Measurements from ENCODE around the gene TMEM175.

TMEM175 gene

GRCh38 chr4:950136-951020 lies 18.1 kb downstream of the TMEM175 start:
- Histone ChIP-seq H3K4me1 (ENCODE audit: control insufficient read depth, low read depth, low read length) (no peaks in the 10 kb centered on the region), H3K9me3 (ENCODE audit: control insufficient read depth, low read depth, low read length) (no peaks in the 10 kb centered on the region), H3K4me3 (ENCODE audit: low read length) (no peak overlapping the region), H3K36me3 (ENCODE audit: control insufficient read depth, low read depth, low read length) (no peaks in the 10 kb centered on the region), H3K27ac (ENCODE audit: low read length) (no peak overlapping the region), H3K27me3 (ENCODE audit: control insufficient read depth, insufficient read depth, low read length) (peaks cover 1% of the 10 kb centered on the region), H3K9ac (ENCODE audit: low read length) (no peak overlapping the region)

- H3K4me3 ChIP-seq (ENCODE audit: low read length): no peak overlapping the region
- H3K4me1 ChIP-seq (ENCODE audit: control insufficient read depth, low read depth, low read length): no peaks in the 10 kb centered on the region
- H3K27me3 ChIP-seq (ENCODE audit: control insufficient read depth, insufficient read depth, low read length): no peaks in the 10 kb centered on the region
- no peaks in the 10 kb centered on the region for H3K36me3 ChIP-seq (ENCODE audit: control insufficient read depth, low read depth, low read length)
- H3K27ac ChIP-seq (ENCODE audit: low read length): no peak overlapping the region
- H3K9ac ChIP-seq (ENCODE audit: low read length): no peak overlapping the region
- H3K9me3 ChIP-seq (ENCODE audit: control insufficient read depth, low read depth, low read length): no peaks in the 10 kb centered on the region
These were observed 18.9 kb downstream of the TMEM175 start for GRCh38 chr4:951186-951585.

- H3K9me3 ChIP-seq (ENCODE audit: control insufficient read depth, low read depth, low read length): no peaks in the 10 kb centered on the region
- H3K36me3 ChIP-seq (ENCODE audit: control insufficient read depth, low read depth, low read length): no peaks in the 10 kb centered on the region
- H3K27me3 ChIP-seq (ENCODE audit: control insufficient read depth, insufficient read depth, low read length): no peaks in the 10 kb centered on the region
- no peak overlapping the region for H3K9ac ChIP-seq (ENCODE audit: low read length)
- no peak overlapping the region for H3K27ac ChIP-seq (ENCODE audit: low read length)
- no peaks in the 10 kb centered on the region for H3K4me1 ChIP-seq (ENCODE audit: control insufficient read depth, low read depth, low read length)
- no peak overlapping the region for H3K4me3 ChIP-seq (ENCODE audit: low read length)
These were observed 19.6 kb downstream of the TMEM175 start for GRCh38 chr4:951594-952468.

- no peaks in the 10 kb centered on the region for H3K9me3 ChIP-seq (ENCODE audit: control insufficient read depth, low read depth, low read length)
- H3K27me3 ChIP-seq (ENCODE audit: control insufficient read depth, insufficient read depth, low read length): no peaks in the 10 kb centered on the region
- no peak overlapping the region for H3K27ac ChIP-seq (ENCODE audit: low read length)
- H3K4me3 ChIP-seq (ENCODE audit: low read length): no peak overlapping the region
- no peak overlapping the region for H3K9ac ChIP-seq (ENCODE audit: low read length)
- no peaks in the 10 kb centered on the region for H3K36me3 ChIP-seq (ENCODE audit: control insufficient read depth, low read depth, low read length)
- H3K4me1 ChIP-seq (ENCODE audit: control insufficient read depth, low read depth, low read length): no peaks in the 10 kb centered on the region
These were observed 20.8 kb downstream of the TMEM175 start for GRCh38 chr4:952881-953573.

- Histone ChIP-seq H3K9me3 (ENCODE audit: control insufficient read depth, low read depth, low read length) (no peaks in the 10 kb centered on the region), H3K27ac (ENCODE audit: low read length) (no peak overlapping the region), H3K4me3 (ENCODE audit: low read length) (no peak overlapping the region), H3K36me3 (ENCODE audit: control insufficient read depth, low read depth, low read length) (no peaks in the 10 kb centered on the region), H3K4me1 (ENCODE audit: control insufficient read depth, low read depth, low read length) (no peaks in the 10 kb centered on the region), H3K9ac (ENCODE audit: low read length) (no peak overlapping the region), H3K27me3 (ENCODE audit: control insufficient read depth, insufficient read depth, low read length) (no peaks in the 10 kb centered on the region)
These were observed 21.3 kb downstream of the TMEM175 start for GRCh38 chr4:953574-953915.

- Histone ChIP-seq H3K27me3 (ENCODE audit: control insufficient read depth, insufficient read depth, low read length) (no peaks in the 10 kb centered on the region), H3K27ac (ENCODE audit: low read length) (no peak overlapping the region)
These were observed 22.2 kb downstream of the TMEM175 start for GRCh38 chr4:954211-955020.

GRCh38 chr4:955161-955921 lies 23.1 kb downstream of the TMEM175 start:
- Histone ChIP-seq H3K9ac (ENCODE audit: low read length) (no peak overlapping the region), H3K36me3 (ENCODE audit: control insufficient read depth, low read depth, low read length) (no peaks in the 10 kb centered on the region), H3K9me3 (ENCODE audit: control insufficient read depth, low read depth, low read length) (no peaks in the 10 kb centered on the region), H3K4me1 (ENCODE audit: control insufficient read depth, low read depth, low read length) (no peaks in the 10 kb centered on the region), H3K27me3 (ENCODE audit: control insufficient read depth, insufficient read depth, low read length) (no peaks in the 10 kb centered on the region), H3K27ac (ENCODE audit: low read length) (no peak overlapping the region), H3K4me3 (ENCODE audit: low read length) (no peak overlapping the region)

More at GRCh38 chr4:954211-955020, 22.2 kb downstream of the TMEM175 start:
- H3K9me3 ChIP-seq (ENCODE audit: control insufficient read depth, low read depth, low read length): no peaks in the 10 kb centered on the region
- H3K9ac ChIP-seq (ENCODE audit: low read length): no peak overlapping the region
- no peaks in the 10 kb centered on the region for H3K36me3 ChIP-seq (ENCODE audit: control insufficient read depth, low read depth, low read length)
- H3K4me1 ChIP-seq (ENCODE audit: control insufficient read depth, low read depth, low read length): no peaks in the 10 kb centered on the region
- H3K4me3 ChIP-seq (ENCODE audit: low read length): no peak overlapping the region

- Histone ChIP-seq H3K4me1 (ENCODE audit: control insufficient read depth, low read depth, low read length) (no peaks in the 10 kb centered on the region), H3K4me3 (ENCODE audit: low read length) (no peak overlapping the region), H3K9ac (ENCODE audit: low read length) (no peak overlapping the region), H3K36me3 (ENCODE audit: control insufficient read depth, low read depth, low read length) (no peaks in the 10 kb centered on the region), H3K9me3 (ENCODE audit: control insufficient read depth, low read depth, low read length) (no peaks in the 10 kb centered on the region), H3K27me3 (ENCODE audit: control insufficient read depth, insufficient read depth, low read length) (no peaks in the 10 kb centered on the region), H3K27ac (ENCODE audit: low read length) (no peak overlapping the region)
These were observed 23.7 kb downstream of the TMEM175 start for GRCh38 chr4:955931-956381.

GRCh38 chr4:956531-957230 lies 24.4 kb downstream of the TMEM175 start:
- no peaks in the 10 kb centered on the region for H3K4me1 ChIP-seq (ENCODE audit: control insufficient read depth, low read depth, low read length)
- no peak overlapping the region for H3K9ac ChIP-seq (ENCODE audit: low read length)
- H3K27ac ChIP-seq (ENCODE audit: low read length): no peak overlapping the region
- no peak overlapping the region for H3K4me3 ChIP-seq (ENCODE audit: low read length)
- H3K27me3 ChIP-seq (ENCODE audit: control insufficient read depth, insufficient read depth, low read length): no peaks in the 10 kb centered on the region
- no peaks in the 10 kb centered on the region for H3K9me3 ChIP-seq (ENCODE audit: control insufficient read depth, low read depth, low read length)
- no peaks in the 10 kb centered on the region for H3K36me3 ChIP-seq (ENCODE audit: control insufficient read depth, low read depth, low read length)

- H3K9ac ChIP-seq (ENCODE audit: low read length): no peak overlapping the region
- no peaks in the 10 kb centered on the region for H3K27me3 ChIP-seq (ENCODE audit: control insufficient read depth, insufficient read depth, low read length)
- no peaks in the 10 kb centered on the region for H3K4me1 ChIP-seq (ENCODE audit: control insufficient read depth, low read depth, low read length)
- no peaks in the 10 kb centered on the region for H3K9me3 ChIP-seq (ENCODE audit: control insufficient read depth, low read depth, low read length)
- H3K36me3 ChIP-seq (ENCODE audit: control insufficient read depth, low read depth, low read length): no peaks in the 10 kb centered on the region
- H3K27ac ChIP-seq (ENCODE audit: low read length): no peak overlapping the region
- no peak overlapping the region for H3K4me3 ChIP-seq (ENCODE audit: low read length)
These were observed 24.9 kb downstream of the TMEM175 start for GRCh38 chr4:957231-957580.

Data from iPS-18a (cell line).